Mucosa of stomach (tissue), 1 donor: ENCODE data around the gene GUCY1B1.

ENCODE experiments used
- H3K27me3 ChIP-seq: one replicate; pipeline ENCODE4 v1.7.0; 2013; ENCODE audit warnings: mild to moderate bottlenecking, low read length; ENCODE audit not compliant: control insufficient read depth, insufficient read depth
- H3K36me3 ChIP-seq: one replicate; pipeline ENCODE4 v1.7.0; 2013; ENCODE audit warnings: low read length; ENCODE audit not compliant: control insufficient read depth, insufficient read depth
- H3K4me1 ChIP-seq: one replicate; pipeline ENCODE4 v1.7.0; 2013; ENCODE audit warnings: mild to moderate bottlenecking, low read length; ENCODE audit not compliant: control insufficient read depth, insufficient read depth
- H3K4me3 ChIP-seq: one replicate; pipeline ENCODE4 v1.7.0; 2013; ENCODE audit warnings: low read length
- H3K9ac ChIP-seq: one replicate; pipeline ENCODE4 v1.7.0; 2013; ENCODE audit warnings: mild to moderate bottlenecking, low read length, moderate library complexity
- H3K9me3 ChIP-seq: one replicate; pipeline ENCODE4 v1.7.0; 2013; ENCODE audit warnings: mild to moderate bottlenecking, low read length, moderate library complexity; ENCODE audit not compliant: control insufficient read depth
- donor health status: Pancreatic carcinoma.

The GUCY1B1 gene

DNA sequence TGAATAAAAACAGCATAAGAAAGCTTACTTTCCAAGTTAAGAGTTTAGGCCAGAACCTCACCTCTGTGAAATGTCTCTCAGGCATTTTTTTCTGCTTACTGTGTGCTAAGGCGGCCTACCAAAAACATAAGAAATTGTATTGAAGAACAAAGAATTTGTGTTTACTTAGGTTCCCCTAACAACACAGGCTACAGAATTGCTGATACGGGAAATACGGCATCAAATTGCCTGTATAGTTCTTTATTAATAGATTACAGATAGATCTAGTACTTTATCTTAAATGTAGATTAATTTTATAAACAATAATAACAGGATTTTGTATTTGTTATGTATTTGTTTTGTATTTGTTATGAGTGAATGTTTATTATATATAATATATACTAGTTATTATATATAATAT is 94.4 kb downstream of the GUCY1B1 start:
- Histone ChIP-seq H3K4me3 (no peak overlapping the region), H3K36me3 (no peaks in the 10 kb centered on the region), H3K9me3 (no peaks in the 10 kb centered on the region), H3K9ac (no peak overlapping the region), H3K4me1 (no peaks in the 10 kb centered on the region), H3K27me3 (no peaks in the 10 kb centered on the region)

GRCh38 chr4:155854582-155855226 is 95.9 kb downstream of the GUCY1B1 start:
- Histone ChIP-seq H3K36me3 (no peaks in the 10 kb centered on the region), H3K9ac (no peak overlapping the region), H3K4me3 (no peak overlapping the region), H3K4me1 (no peaks in the 10 kb centered on the region), H3K27me3 (no peaks in the 10 kb centered on the region), H3K9me3 (no peaks in the 10 kb centered on the region)

DNA sequence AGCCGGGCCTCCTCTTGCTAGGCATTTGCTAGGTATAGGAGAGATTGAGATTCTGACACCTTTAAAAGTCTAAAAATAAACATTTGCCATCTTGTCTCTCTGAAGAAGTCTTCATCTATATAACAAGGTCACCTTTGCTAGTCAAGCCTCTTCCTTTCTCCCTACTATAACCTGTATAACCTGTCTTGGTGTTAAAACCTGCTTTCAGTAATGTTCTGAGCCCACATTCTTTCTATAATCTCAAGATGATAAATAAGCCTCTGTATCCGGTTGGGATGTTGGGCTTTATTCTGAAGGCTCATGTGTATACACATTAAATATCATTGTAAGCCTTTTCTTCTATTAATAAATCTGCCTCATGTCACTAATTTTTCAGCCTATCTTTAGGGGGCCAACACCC is 97.1 kb downstream of the GUCY1B1 start:
- H3K4me1 ChIP-seq = no peaks in the 10 kb centered on the region
- H3K9ac ChIP-seq = no peak overlapping the region
- H3K4me3 ChIP-seq = no peak overlapping the region
- H3K27me3 ChIP-seq = no peaks in the 10 kb centered on the region
- no peaks in the 10 kb centered on the region for H3K9me3 ChIP-seq
- no peaks in the 10 kb centered on the region for H3K36me3 ChIP-seq
